ENCODE measurements around the gene TLK2.

GRCh38 chr17:62600805-62601204 lies 122.2 kb downstream of the TLK2 start:
- TF ChIP-seq CTCF (IDR thresholded peaks at IDR 0.05; ENCODE audit: low read depth, low read length) (no peak), EZH2phosphoT487 (IDR thresholded peaks at IDR 0.05; ENCODE audit: low read depth) (no peak)
